ENCODE data around the gene KRT16. TPM values are rescaled to one million over a fixed set of nuclear protein-coding genes. Genes with fewer than 3 reads are reported as not detected.

Gene KRT16
- total RNA-seq, 1 experiment from 2014 or later, result 0.61 TPM

DNA sequence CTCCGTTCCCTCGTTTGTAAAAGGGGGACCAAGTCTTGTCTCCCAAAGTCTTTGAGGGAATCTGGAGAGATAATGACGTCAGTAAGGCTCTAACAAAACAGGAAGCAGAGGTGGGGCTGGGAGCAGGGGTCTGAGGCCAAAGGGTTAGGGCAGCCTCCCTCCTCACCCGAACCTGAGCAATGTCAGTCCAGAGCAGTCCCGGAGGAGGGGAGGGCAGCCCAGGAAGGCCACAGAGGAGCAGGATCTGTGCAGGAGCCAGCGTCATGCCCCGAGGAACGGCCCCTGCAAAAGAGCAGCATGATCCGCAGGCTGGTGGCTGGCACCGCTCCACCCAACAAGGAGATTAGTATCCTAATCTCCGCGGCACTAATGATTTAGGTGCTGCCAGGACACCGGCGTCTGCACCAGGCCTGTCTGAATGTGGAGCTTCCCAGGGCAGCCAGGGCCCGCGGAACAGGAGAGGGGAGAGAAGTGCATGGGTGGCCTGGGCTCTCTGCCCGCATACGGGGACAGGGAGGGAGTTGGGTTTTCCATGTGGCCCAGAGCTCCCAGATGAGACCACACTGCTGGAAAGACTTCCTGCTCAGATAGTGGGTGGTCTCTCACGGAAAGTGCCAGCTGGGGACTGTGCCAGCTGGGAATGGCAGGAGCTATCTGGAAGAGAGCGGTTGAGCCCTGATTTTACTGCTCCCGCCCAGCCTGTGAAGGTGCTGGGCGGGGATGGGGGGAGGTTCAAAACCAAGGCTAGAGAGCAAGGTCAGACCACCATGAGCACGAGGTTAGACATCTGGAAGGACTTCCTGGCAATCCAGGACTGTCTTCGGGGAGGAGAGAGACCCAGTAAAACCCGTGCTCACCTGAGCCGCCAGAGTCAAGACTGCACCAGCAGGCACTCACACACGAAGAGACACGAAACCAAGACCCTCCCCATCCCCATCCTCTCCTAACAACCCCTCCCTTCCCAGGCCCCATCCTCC, 22.8 kb upstream of the KRT16 start:
- ATAC-seq, result no peak
- Histone ChIP-seq H3K9me3 (ENCODE audit: control insufficient read depth in 1 of 2, insufficient read depth in 1 of 2, low read depth in 1 of 2, low read length in 2 of 2) (no peaks in the 10 kb centered on the region), H3K27me3 (ENCODE audit: insufficient read depth, low read length) (no peaks in the 10 kb centered on the region), H3K4me1 (ENCODE audit: control insufficient read depth in 1 of 2, insufficient read depth in 2 of 2, low read length in 2 of 2) (no peaks in the 10 kb centered on the region), H3K9ac (ENCODE audit: low read length) (no peak overlapping the region), H3K79me2 (ENCODE audit: insufficient read depth, low read length) (no peaks in the 10 kb centered on the region), H3K4me3 (replicated peaks in 1 of 2; ENCODE audit: low read depth in 1 of 2, low read length in 2 of 2) (no peak overlapping the region), H2AFZ (ENCODE audit: low read depth, low read length, poor library complexity, severe bottlenecking) (no peak overlapping the region), H3K9me2 (ENCODE audit: insufficient read depth) (no peaks in the 10 kb centered on the region), H3K27ac (ENCODE audit: low read depth, low read length) (no peak overlapping the region), H3K36me3 (ENCODE audit: control insufficient read depth in 1 of 2, insufficient read depth in 2 of 2, low read length in 2 of 2) (no peaks in the 10 kb centered on the region), H4K20me1 (ENCODE audit: insufficient read depth) (no peaks in the 10 kb centered on the region), H3K4me2 (ENCODE audit: low read length) (no peak overlapping the region)
- no peak for DNase-seq (ENCODE audit: low read depth, low spot score)
- POLR2A ChIA-PET, result no interaction called here
- TF ChIP-seq POLR2AphosphoS5 (IDR thresholded peaks at IDR 0.05; ENCODE audit: low read depth, low read length) (no peak), EZH2 (IDR thresholded peaks at IDR 0.05) (no peak), FOSL1 (IDR thresholded peaks at IDR 0.05; ENCODE audit: low read depth) (no peak), TCF7L2 (IDR thresholded peaks at IDR 0.05; ENCODE audit: borderline replicate concordance, extremely low read depth, insufficient read depth, insufficient read length) (no peak), CEBPB (IDR thresholded peaks at IDR 0.05; ENCODE audit: low read depth) (no peak), EGR1 (IDR thresholded peaks at IDR 0.05; ENCODE audit: low read depth) (no peak), POLR2A (IDR thresholded peaks at IDR 0.05; ENCODE audit: borderline replicate concordance, extremely low read depth, insufficient read depth, insufficient read length) (no peak), SRF (IDR thresholded peaks at IDR 0.05; ENCODE audit: low read depth) (no peak), ZNF274 (IDR thresholded peaks at IDR 0.05; ENCODE audit: low read depth, low read length) (no peak), SIN3A (IDR thresholded peaks at IDR 0.05; ENCODE audit: low read depth) (no peak), JUND (IDR thresholded peaks at IDR 0.05) (no peak), ZFX (IDR thresholded peaks at IDR 0.05) (no peak), SP1 (IDR thresholded peaks at IDR 0.05; ENCODE audit: low read depth) (no peak), RAD21 (IDR thresholded peaks at IDR 0.05; ENCODE audit: low read depth) (no peak)
- TF ChIP-seq, protein P1, sequence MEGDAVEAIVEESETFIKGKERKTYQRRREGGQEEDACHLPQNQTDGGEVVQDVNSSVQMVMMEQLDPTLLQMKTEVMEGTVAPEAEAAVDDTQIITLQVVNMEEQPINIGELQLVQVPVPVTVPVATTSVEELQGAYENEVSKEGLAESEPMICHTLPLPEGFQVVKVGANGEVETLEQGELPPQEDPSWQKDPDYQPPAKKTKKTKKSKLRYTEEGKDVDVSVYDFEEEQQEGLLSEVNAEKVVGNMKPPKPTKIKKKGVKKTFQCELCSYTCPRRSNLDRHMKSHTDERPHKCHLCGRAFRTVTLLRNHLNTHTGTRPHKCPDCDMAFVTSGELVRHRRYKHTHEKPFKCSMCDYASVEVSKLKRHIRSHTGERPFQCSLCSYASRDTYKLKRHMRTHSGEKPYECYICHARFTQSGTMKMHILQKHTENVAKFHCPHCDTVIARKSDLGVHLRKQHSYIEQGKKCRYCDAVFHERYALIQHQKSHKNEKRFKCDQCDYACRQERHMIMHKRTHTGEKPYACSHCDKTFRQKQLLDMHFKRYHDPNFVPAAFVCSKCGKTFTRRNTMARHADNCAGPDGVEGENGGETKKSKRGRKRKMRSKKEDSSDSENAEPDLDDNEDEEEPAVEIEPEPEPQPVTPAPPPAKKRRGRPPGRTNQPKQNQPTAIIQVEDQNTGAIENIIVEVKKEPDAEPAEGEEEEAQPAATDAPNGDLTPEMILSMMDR (IDR thresholded peaks at IDR 0.05 in 2 of 3, conservative IDR thresholded peaks at IDR 0.05 in 1 of 3; ENCODE audit: borderline replicate concordance in 1 of 3, insufficient read depth in 1 of 3, low read depth in 2 of 3, low read length in 2 of 3), result no peak
- TF ChIP-seq, protein P2, sequence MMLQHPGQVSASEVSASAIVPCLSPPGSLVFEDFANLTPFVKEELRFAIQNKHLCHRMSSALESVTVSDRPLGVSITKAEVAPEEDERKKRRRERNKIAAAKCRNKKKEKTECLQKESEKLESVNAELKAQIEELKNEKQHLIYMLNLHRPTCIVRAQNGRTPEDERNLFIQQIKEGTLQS (IDR thresholded peaks at IDR 0.05), result no peak
- TF ChIP-seq, protein P3, sequence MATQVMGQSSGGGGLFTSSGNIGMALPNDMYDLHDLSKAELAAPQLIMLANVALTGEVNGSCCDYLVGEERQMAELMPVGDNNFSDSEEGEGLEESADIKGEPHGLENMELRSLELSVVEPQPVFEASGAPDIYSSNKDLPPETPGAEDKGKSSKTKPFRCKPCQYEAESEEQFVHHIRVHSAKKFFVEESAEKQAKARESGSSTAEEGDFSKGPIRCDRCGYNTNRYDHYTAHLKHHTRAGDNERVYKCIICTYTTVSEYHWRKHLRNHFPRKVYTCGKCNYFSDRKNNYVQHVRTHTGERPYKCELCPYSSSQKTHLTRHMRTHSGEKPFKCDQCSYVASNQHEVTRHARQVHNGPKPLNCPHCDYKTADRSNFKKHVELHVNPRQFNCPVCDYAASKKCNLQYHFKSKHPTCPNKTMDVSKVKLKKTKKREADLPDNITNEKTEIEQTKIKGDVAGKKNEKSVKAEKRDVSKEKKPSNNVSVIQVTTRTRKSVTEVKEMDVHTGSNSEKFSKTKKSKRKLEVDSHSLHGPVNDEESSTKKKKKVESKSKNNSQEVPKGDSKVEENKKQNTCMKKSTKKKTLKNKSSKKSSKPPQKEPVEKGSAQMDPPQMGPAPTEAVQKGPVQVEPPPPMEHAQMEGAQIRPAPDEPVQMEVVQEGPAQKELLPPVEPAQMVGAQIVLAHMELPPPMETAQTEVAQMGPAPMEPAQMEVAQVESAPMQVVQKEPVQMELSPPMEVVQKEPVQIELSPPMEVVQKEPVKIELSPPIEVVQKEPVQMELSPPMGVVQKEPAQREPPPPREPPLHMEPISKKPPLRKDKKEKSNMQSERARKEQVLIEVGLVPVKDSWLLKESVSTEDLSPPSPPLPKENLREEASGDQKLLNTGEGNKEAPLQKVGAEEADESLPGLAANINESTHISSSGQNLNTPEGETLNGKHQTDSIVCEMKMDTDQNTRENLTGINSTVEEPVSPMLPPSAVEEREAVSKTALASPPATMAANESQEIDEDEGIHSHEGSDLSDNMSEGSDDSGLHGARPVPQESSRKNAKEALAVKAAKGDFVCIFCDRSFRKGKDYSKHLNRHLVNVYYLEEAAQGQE (IDR thresholded peaks at IDR 0.05; ENCODE audit: low read depth), result no peak
- RAD21 ChIA-PET (ENCODE audit: low non-redundant PET in 1 of 2, low total read pairs in 2 of 2, uncharacterized antibody in 2 of 2, unreplicated experiment in 2 of 2), result no interaction called here
- CTCF ChIA-PET, result interaction anchor here (0.8 kb wide), 1 partner anchor 10 kb away, joined by 3 read pairs; no protein-coding TSS in a partner anchor
- intact Hi-C loops (cut with micrococcal nuclease), result no loop called here
- BruUV-seq (replicated peaks), result no TSS peak
